LNCAP (cell line): Measurements from ENCODE around the gene GDI1.

Experiments
- CTCF ChIP-seq: fragments of 450-650 bp; IDR thresholded peaks from 2 replicates; pipeline ENCODE4 v1.5.1; 2017; ENCODE audit warnings: mild to moderate bottlenecking

The GDI1 gene

GRCh38 chrX:154448484-154448883, 11.5 kb downstream of the GDI1 start:
- no peak for TF ChIP-seq CTCF

GRCh38 chrX:154449618-154450017, 12.7 kb downstream of the GDI1 start:
- TF ChIP-seq CTCF = no peak

- no peak for TF ChIP-seq CTCF
These were observed 13.4 kb downstream of the GDI1 start for GRCh38 chrX:154450312-154450711.

- TF ChIP-seq CTCF = no peak
These were observed 15.9 kb downstream of the GDI1 start for GRCh38 chrX:154452823-154453222.

GRCh38 chrX:154457491-154458115, 20.6 kb downstream of the GDI1 start:
- TF ChIP-seq CTCF = no peak

GRCh38 chrX:154458116-154458953, 21.4 kb downstream of the GDI1 start, which contains the start of gene PLXNA3:
PLXNA3 (plus strand) TSS chrX:154458281; CDS start chrX:154460184, 1,903 bp downstream.
- TF ChIP-seq CTCF = no peak

GRCh38 chrX:154458954-154459778, 22.2 kb downstream of the GDI1 start:
- no peak for TF ChIP-seq CTCF
